ENCODE results near the gene CHCHD1.
"Not testable (repeated sequence)": the region's sequence is repeated elsewhere in the genome, so short reads cannot be mapped to it uniquely, and the experiment has no call there.

The CHCHD1 gene

GRCh38 chr10:73769396-73769795 lies 12.5 kb upstream of the CHCHD1 start:
- DNase-seq (ENCODE audit: low read depth), result no peak

- peak; percentile 63 for DNase-seq (ENCODE audit: low read depth)
Measured at GRCh38 chr10:73771722-73772280, 10.0 kb upstream of the CHCHD1 start.

- DNase-seq (ENCODE audit: low read depth), result peak; percentile 48
Measured at GRCh38 chr10:73772281-73773151, 9.3 kb upstream of the CHCHD1 start.

GRCh38 chr10:73773152-73773879 lies 8.5 kb upstream of the CHCHD1 start:
- no peak for DNase-seq (ENCODE audit: low read depth)

GRCh38 chr10:73774637-73775036 lies 7.2 kb upstream of the CHCHD1 start:
- peak; percentile 33 for DNase-seq (ENCODE audit: low read depth)

- no peak for DNase-seq (ENCODE audit: low read depth)
Measured at GRCh38 chr10:73779018-73779417, 2.8 kb upstream of the CHCHD1 start.

GRCh38 chr10:73779539-73780197 lies 2.2 kb upstream of the CHCHD1 start:
- DNase-seq (ENCODE audit: low read depth), result no peak

GRCh38 chr10:73780301-73780700 lies 1.5 kb upstream of the CHCHD1 start:
- DNase-seq (ENCODE audit: low read depth), result no peak

- no peak for DNase-seq (ENCODE audit: low read depth)
Measured at GRCh38 chr10:73780966-73781365, 882 bp upstream of the CHCHD1 start.

- DNase-seq (ENCODE audit: low read depth), result no peak
Measured at GRCh38 chr10:73781548-73781878, 335 bp upstream of the CHCHD1 start.

GRCh38 chr10:73782749-73783085 lies 869 bp downstream of the CHCHD1 start:
- no peak for DNase-seq (ENCODE audit: low read depth)

GRCh38 chr10:73785211-73785720 lies 3.4 kb downstream of the CHCHD1 start, which contains the start of gene ZSWIM8:
Gene ZSWIM8, plus strand, starts transcription at chr10:73785606. Its CDS starts 273 bp downstream, at chr10:73785879.
- peak; percentile 69 for DNase-seq (ENCODE audit: low read depth)

- DNase-seq (ENCODE audit: low read depth), result no peak
Measured at GRCh38 chr10:73785721-73786511, 4.1 kb downstream of the CHCHD1 start.

GRCh38 chr10:73786512-73786885 lies 4.7 kb downstream of the CHCHD1 start:
- DNase-seq (ENCODE audit: low read depth), result no peak

GRCh38 chr10:73787031-73787800 lies 5.4 kb downstream of the CHCHD1 start:
- DNase-seq (ENCODE audit: low read depth), result not testable (repeated sequence)

GRCh38 chr10:73788864-73789658 lies 7.2 kb downstream of the CHCHD1 start:
- no peak for DNase-seq (ENCODE audit: low read depth)

GRCh38 chr10:73789659-73790055 lies 7.8 kb downstream of the CHCHD1 start:
- no peak for DNase-seq (ENCODE audit: low read depth)

- DNase-seq (ENCODE audit: low read depth), result no peak
Measured at GRCh38 chr10:73790886-73791625, 9.2 kb downstream of the CHCHD1 start.

GRCh38 chr10:73791871-73792400 lies 10.1 kb downstream of the CHCHD1 start:
- no peak for DNase-seq (ENCODE audit: low read depth)
